ENCODE measurements around the gene SKOR1.

The SKOR1 gene

GRCh38 chr15:67832897-67833709, 7.8 kb downstream of the SKOR1 start:
- DNase-seq: no peak

DNA sequence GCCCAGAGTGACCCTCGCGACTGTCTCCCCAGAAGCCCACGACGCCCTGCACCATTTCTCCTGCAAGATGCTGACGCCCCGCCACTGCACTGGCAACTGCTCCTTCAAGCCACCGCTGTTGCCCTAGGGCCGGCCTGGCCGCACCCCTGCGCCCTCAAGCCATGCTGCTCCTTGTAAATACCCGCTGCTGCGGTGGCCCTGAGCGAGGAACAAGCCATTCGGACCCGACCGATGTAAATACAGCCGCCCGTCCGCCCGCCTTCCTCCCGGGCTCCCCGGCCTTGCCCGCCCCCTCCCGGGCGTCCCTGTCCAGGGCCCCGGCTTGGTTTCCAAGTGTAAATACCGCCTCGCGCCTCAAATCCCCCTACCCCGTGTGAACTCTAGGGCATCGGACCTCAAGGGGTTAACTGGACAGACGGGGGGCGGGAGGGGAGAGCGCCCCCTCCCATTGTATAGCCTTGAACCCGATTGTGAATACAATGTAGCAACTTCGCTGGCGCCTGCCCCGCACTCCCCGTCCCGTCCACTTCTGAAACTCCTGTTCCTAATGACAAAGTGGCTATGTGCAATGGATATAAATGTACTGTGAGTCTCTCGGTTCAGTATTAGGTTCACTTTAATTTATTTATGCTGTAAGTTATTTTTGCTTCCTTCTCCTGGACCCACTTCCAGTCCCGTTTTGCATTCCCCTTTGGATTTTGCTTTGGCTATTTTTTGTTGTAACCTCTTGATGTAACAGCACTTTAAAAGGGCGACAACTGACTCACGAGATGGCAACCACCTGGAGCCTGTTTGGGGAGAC, 8.6 kb downstream of the SKOR1 start:
- DNase-seq: peak in 1 of 2 donors; percentile 29

GRCh38 chr15:67834581-67835296, 9.4 kb downstream of the SKOR1 start:
- no peak for DNase-seq

- peak; percentile 30 to 41 for DNase-seq
Measured at GRCh38 chr15:67835297-67836133, 10.2 kb downstream of the SKOR1 start.

GRCh38 chr15:67836134-67836455, 10.8 kb downstream of the SKOR1 start:
- no peak for DNase-seq

DNA sequence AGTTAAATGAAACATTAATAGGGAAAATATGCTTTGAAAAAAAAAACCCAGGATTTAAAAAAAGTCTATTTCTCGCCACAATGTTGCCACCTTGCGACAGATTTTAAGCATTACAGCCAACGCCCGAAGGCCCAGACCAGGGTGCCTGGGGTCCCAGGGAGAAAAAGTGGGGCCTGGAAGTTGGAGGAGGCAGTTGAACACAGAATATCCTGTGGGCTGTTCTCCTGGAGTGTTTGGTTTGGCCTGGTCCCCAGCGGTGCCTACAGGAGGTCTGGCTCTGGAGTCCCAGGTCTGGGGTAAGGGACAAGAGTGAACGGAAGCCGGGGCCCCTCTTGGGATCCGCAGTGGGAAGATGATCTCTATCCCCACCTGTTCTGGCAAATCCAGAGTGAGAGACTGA, 11.2 kb downstream of the SKOR1 start:
- DNase-seq: peak; percentile 52 to 63

DNA sequence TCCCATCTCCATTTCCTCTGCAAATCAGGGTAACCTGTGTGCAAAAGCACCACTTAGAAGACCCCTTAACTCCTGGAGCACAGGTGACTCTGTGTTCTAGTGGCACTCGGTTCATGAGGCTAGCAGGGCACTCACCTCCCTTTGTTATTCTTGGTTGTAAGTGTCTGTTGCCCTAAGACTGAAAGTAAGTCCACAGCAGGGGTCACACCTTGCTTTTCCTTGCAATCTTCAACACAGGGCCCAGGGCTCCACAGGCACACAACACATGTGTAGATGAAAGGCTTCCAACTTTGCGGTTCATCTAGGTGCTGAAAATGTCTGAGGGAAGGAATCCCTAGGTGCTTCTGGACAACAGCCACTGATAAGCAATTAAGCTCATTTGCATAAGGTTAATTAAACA, 11.6 kb downstream of the SKOR1 start:
- DNase-seq: no peak

GRCh38 chr15:67838789-67839332, 13.6 kb downstream of the SKOR1 start:
- peak; percentile 76 to 81 for DNase-seq

DNA sequence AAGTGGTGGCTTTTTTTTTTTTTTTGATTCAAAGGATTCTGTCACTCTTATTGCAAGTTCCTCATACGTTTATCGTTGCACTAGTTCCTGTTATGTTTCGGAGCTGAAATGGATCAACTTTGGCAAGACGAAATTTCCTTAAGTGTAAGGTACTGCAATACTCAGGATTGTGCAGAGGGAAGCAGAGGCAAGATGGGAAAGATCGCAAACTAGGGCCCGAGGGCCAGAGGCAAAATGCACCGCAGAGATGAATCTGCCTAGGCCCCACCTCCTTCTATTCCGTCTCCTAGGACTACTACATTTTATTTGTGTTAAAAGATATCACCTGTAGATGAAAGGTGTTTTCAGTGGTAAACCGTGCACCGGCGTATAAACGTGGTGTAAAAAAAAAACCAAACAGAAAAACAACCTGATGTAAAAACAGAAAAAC, 14.2 kb downstream of the SKOR1 start:
- peak; percentile 66 to 76 for DNase-seq

DNA sequence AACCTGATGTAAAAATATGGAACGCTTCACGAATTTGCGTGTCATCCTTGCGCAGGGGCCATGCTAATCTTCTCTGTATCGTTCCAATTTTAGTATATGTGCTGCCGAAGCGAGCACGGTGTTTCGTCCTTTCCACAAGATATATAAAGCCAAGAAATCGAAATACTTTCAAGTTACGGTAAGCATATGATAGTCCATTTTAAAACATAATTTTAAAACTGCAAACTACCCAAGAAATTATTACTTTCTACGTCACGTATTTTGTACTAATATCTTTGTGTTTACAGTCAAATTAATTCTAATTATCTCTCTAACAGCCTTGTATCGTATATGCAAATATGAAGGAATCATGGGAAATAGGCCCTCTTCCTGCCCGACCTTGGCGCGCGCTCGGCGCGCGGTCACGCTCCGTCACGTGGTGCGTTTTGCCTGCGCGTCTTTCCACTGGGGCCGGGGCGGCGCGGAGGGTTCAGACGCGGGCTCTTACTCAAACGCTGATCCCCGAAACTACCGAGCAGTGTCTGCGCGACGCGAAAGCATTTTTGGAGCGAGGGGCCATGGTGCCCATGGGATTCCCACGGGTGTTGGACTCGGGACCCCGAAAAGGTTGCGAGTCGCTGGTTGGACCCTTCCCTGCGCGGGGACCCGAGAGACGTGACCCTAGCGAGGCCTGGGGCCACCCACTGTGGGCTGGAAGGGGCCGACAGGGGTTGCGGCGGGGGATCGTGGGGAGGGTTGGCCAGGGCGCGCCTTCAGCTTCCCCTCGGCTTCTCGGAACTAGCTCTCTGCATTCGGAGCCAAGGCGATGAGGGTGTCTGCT, 14.8 kb downstream of the SKOR1 start, which contains the start of gene RNU6-1:
Gene RNU6-1, minus strand, starts transcription at position 117 of the 820 bp plus-strand sequence.
- DNase-seq: peak; percentile 95 to 96

DNA sequence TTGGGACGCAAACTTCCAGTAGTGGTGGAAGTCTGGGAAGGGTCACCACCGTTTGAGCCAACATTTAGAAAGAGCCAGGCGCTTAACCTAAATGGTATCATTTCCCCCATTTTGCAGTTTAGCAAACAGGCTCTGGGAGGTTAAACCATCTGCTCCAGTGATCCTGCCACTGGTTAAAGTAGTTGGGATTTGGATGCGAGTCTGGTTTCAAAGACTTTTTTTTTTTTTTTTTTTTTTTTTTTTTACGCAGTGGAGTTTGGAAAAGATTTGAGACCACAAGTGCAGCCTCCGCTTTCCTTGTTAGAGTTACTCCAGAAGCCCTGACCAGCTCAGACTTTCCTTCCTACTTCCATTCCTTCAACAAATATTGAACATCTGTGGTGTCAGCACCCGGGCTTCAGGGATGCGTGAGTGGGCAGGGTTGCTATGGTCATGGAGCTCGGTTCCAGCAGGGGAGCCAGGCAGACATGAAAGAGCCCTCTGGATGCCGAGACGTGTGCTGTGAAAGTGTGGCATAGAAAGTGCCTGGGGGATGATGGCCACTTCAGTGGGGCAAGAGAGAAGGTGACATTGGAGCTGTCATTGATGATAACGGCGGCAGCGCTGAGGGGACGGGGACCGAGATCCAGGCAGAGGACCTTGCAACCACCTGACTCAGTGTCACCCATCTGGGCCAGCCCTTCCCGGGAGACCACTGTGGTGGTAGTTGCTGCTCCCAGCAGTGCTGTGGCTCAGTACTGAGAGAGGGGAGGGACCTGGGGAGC, 15.6 kb downstream of the SKOR1 start:
- DNase-seq: peak; percentile 42 to 51

- DNase-seq: peak; percentile 17 to 26
Measured at GRCh38 chr15:67841513-67841762, 16.1 kb downstream of the SKOR1 start.

GRCh38 chr15:67843092-67843501, 17.8 kb downstream of the SKOR1 start:
- DNase-seq: no peak

DNA sequence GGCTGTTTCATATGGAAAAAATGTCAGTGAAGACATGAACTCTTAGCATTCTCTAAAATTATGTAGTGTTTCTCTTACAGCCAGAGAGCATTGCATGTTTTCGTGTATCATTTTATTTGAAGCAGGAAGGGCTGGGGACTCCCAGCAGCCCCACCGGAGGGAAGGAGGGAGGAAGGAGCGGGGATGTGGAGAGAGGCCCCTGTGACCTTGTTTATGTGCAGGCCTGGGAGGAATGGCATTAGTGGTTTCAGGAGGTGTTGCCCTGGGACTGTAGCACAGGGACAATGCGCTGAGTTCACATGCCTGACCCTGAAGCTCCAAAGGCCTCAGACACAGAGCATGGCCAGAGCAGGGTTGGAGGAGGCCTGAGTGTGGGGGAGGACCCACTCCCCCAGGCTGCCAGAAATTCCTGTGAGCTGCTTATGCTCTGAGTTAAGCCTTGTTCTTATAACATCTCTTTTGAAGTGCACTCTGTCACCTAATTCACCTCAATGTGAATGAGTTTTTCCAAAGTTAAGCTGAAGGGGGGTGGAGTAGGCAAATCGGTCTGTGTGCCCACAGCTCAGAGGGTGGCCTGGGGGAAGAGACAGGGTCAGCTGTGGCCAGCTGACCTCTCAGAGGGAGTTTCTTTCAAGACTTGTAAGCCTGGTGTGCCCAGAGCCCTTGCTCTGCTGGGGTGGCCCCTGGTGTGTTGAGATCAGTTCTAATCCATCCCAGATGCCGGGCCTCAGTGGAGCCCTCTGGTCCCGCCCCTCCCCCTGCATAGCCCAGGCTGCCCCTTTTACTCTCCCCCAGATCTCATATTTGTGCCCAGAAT, 18.5 kb downstream of the SKOR1 start:
- DNase-seq: no peak

DNA sequence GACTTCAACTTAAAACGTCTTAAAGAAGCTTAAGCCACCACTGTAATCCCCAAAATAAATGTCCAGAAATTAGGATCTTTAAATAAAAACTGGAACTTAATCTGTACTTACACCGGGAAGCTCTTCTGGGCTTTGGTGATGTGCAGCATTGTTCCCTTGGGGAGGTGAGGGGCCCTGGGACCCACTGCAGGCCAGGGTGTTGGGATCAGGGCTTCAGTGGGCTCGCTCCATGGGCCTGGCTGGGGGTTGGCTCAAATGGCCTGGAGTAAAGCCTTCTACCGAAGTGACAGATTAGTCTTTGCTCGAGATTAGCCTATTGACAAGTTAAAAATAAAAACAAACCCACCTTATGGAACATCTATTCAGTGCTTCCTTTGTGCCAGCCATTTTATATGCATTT, 20.7 kb downstream of the SKOR1 start:
- DNase-seq: no peak

DNA sequence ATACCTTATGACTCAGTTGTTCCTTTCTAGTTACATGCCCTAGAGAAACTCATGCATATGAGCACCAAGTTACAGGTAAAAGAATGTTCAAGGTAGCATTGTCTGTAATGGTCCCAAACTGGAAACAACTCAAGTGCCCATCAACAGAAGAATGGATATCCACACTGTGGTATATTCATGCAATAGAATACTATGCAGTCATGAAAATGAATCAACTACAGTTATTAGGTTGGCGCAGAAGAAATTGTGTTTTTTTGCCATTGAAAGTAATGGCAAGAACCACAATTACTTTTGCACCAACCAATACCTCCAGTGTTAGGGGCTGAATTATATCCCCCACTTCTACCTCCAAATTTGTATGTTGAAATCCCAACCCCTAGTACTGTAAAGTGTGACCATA, 24.2 kb downstream of the SKOR1 start:
- DNase-seq: no peak

DNA sequence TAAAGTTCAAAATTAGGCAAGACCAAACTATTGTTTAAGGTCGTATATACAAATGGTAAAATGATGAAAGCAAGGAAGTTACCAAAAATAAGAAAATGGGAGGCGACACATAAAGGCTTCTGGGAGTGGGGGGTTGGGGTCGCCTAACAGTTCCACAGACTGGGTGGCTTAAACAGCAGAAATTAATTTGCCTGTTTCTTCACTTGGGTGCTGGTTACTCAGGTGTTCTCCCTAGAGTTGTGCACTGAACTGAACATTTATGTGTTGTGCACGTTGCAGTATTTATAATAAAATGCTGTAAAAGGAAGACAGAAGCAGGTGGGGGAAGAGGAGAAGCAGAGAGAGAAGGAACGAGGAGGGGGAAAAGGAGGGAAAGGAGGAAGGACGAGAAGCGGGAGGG, 25.0 kb downstream of the SKOR1 start:
- no peak for DNase-seq

DNA sequence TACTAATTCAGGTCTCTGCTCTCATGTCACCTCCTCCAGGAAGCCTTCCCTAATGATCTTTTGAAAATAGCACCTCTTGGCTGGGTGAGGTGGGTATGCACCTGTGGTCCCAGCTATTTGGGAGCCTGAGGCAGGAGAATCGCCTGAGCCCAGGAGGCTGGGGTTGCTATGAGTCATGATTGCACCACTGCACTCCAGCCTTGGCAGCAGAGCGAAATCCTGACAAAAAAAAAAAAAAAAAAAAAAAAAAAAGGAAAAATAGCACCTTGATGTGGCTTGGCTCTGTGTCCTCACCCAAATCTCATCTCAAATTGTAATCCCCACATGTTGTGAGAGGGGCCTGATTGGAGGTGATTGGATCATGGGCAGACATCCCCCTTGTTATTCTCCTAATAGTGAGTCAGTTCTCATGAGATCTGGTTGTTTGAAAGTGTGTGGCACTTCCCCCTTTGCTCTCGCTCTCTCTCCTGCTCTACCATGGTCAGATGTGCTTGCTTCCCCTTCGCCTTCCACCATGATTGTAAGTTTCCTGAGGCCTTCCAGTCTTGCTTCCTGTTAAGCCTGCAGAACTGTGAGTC, 25.8 kb downstream of the SKOR1 start:
- DNase-seq: peak; percentile 88 to 92

DNA sequence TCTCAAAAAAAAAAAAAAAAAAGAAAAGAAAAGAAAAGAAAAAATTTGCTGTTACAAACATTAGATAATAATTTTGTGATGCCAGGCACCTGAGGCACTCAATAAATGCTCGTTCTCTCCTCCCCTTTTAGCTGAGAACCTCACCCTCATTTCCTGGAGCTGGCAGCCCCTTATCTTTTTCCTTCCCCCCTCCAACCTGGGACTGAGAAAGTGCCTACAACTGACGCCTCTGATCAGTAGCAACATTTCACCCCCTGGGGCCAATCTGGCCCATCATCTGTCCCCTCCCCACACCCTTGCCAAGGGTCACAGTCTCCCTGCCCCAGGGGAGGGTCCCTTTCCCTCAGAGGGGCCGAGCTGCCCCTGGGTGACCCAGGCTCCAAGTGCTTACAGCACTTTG, 27.1 kb downstream of the SKOR1 start:
- no peak for DNase-seq
